Calu3 (cell line): ENCODE measurements around the gene SUFU. TPM values are rescaled to one million over a fixed set of nuclear protein-coding genes. Genes with fewer than 3 reads are reported as not detected.
"Not testable (repeated sequence)": the region's sequence is repeated elsewhere in the genome, so short reads cannot be mapped to it uniquely, and the experiment has no call there.

Experiments used
- BruUV-seq: library from RNA; stranded (reverse); fragments of 400-500 nt; replicated peaks from 2 replicates; lab custom pipeline; 2021; lab: Mats Ljungman, UMichigan
- CTCF ChIA-PET: fragments of 300-600 bp; sonication (Branson Sonifier 250); formaldehyde crosslinking; loops from one replicate; lab custom pipeline; 2022; ENCODE audit warnings: antibody characterized with exemption; lab: Charles Lee
- DNase-seq: peaks from one replicate; pipeline ENCODE4 v3.0.0; 2022
- H3K27ac Mint-ChIP-seq: one replicate; pipeline ENCODE4 v1.8.0; 2022; ENCODE audit warnings: mixed read lengths; ENCODE audit not compliant: unreplicated experiment
- H3K27me3 Mint-ChIP-seq: one replicate; pipeline ENCODE4 v1.8.0; 2022; ENCODE audit warnings: mixed read lengths; ENCODE audit not compliant: unreplicated experiment
- H3K36me3 Mint-ChIP-seq: one replicate; pipeline ENCODE4 v1.8.0; 2022; ENCODE audit warnings: mild to moderate bottlenecking, moderate library complexity, mixed read lengths; ENCODE audit not compliant: insufficient read depth, unreplicated experiment
- H3K4me1 Mint-ChIP-seq: one replicate; pipeline ENCODE4 v1.8.0; 2022; ENCODE audit warnings: mild to moderate bottlenecking, low read depth, mixed read lengths; ENCODE audit not compliant: unreplicated experiment
- H3K4me3 Mint-ChIP-seq: one replicate; pipeline ENCODE4 v1.8.0; 2022; ENCODE audit warnings: mild to moderate bottlenecking, low read depth, moderate library complexity, mixed read lengths; ENCODE audit not compliant: unreplicated experiment
- H3K9me3 Mint-ChIP-seq: one replicate; pipeline ENCODE4 v1.8.0; 2022; ENCODE audit warnings: low read depth, mixed read lengths; ENCODE audit not compliant: unreplicated experiment
- CTCF ChIP-seq: fragments of 200-600 bp; IDR thresholded peaks from one replicate; pipeline ENCODE4 v1.8.0; 2022; ENCODE audit warnings: antibody characterized with exemption; ENCODE audit not compliant: unreplicated experiment
- intact Hi-C: fragments of 100-400 bp; cut with micrococcal nuclease; formaldehyde crosslinking; loops from one replicate; pipeline ENCODE4 v1.10.0; 2022; ENCODE audit not compliant: unreplicated experiment
- total RNA-seq: library from RNA; stranded (reverse); gene quantifications from 2 replicates; pipeline ENCODE4 v1.2.3, GENCODE V29; 2022

The SUFU gene
- total RNA-seq, 1 experiment from 2014 or later: 7.0 TPM

- Mint-ChIP-seq H3K27ac (no peak overlapping the region), H3K4me1 (peaks cover 2% of the 10 kb centered on the region), H3K27me3 (no peaks in the 10 kb centered on the region), H3K9me3 (no peaks in the 10 kb centered on the region), H3K36me3 (no peaks in the 10 kb centered on the region), H3K4me3 (no peak overlapping the region)
- intact Hi-C loops: no loop called here
- no peak for TF ChIP-seq CTCF
- no peak for DNase-seq
- no TSS peak for BruUV-seq
- CTCF ChIA-PET: interaction anchor here (0.6 kb wide), 1 partner anchor 251 kb away, joined by 3 read pairs; no protein-coding TSS in a partner anchor
These were observed 23.8 kb downstream of the SUFU start for GRCh38 chr10:102527546-102527945.

GRCh38 chr10:102534333-102534732 lies 30.6 kb downstream of the SUFU start:
- no peaks in the 10 kb centered on the region for H3K36me3 Mint-ChIP-seq
- no peak for DNase-seq
- no peaks in the 10 kb centered on the region for H3K27me3 Mint-ChIP-seq
- TF ChIP-seq CTCF: no peak
- no peaks in the 10 kb centered on the region for H3K9me3 Mint-ChIP-seq
- H3K4me3 Mint-ChIP-seq: no peak overlapping the region
- CTCF ChIA-PET: no interaction called here
- intact Hi-C loops: no loop called here
- H3K4me1 Mint-ChIP-seq: no peaks in the 10 kb centered on the region
- BruUV-seq: no TSS peak
- H3K27ac Mint-ChIP-seq: no peak overlapping the region

- CTCF ChIA-PET, H3K27ac Mint-ChIP-seq: not testable (repeated sequence)
These were observed 31.2 kb downstream of the SUFU start for GRCh38 chr10:102534966-102535365.

GRCh38 chr10:102535481-102536147 lies 31.8 kb downstream of the SUFU start:
- no peaks in the 10 kb centered on the region for H3K36me3 Mint-ChIP-seq
- no peaks in the 10 kb centered on the region for H3K9me3 Mint-ChIP-seq
- no TSS peak for BruUV-seq
- no peak for TF ChIP-seq CTCF
- H3K4me1 Mint-ChIP-seq: no peaks in the 10 kb centered on the region
- DNase-seq: no peak
- CTCF ChIA-PET: no interaction called here
- no peak overlapping the region for H3K4me3 Mint-ChIP-seq
- intact Hi-C loops: no loop called here
- no peaks in the 10 kb centered on the region for H3K27me3 Mint-ChIP-seq
- H3K27ac Mint-ChIP-seq: no peak overlapping the region

More at GRCh38 chr10:102534966-102535365, 31.2 kb downstream of the SUFU start:
- DNase-seq, H3K9me3 Mint-ChIP-seq, intact Hi-C loops, H3K4me3 Mint-ChIP-seq, H3K4me1 Mint-ChIP-seq, BruUV-seq, H3K27me3 Mint-ChIP-seq, H3K36me3 Mint-ChIP-seq: not testable (repeated sequence)

GRCh38 chr10:102537367-102537766 lies 33.6 kb downstream of the SUFU start:
- no peaks in the 10 kb centered on the region for H3K27me3 Mint-ChIP-seq
- no peaks in the 10 kb centered on the region for H3K4me1 Mint-ChIP-seq
- CTCF ChIA-PET: no interaction called here
- DNase-seq: no peak
- H3K4me3 Mint-ChIP-seq: no peak overlapping the region
- no TSS peak for BruUV-seq
- TF ChIP-seq CTCF: no peak
- no peaks in the 10 kb centered on the region for H3K36me3 Mint-ChIP-seq
- H3K27ac Mint-ChIP-seq: no peak overlapping the region
- H3K9me3 Mint-ChIP-seq: no peaks in the 10 kb centered on the region
- intact Hi-C loops: no loop called here
